ENCODE measurements around the gene MRPL3. TPM values are rescaled to one million over a fixed set of nuclear protein-coding genes. Genes with fewer than 3 reads are reported as not detected.
"Not testable (repeated sequence)": the region's sequence is repeated elsewhere in the genome, so short reads cannot be mapped to it uniquely, and the experiment has no call there.

The MRPL3 gene
- polyA plus RNA-seq, 2 donors, result 61.1 to 79.1 TPM

DNA sequence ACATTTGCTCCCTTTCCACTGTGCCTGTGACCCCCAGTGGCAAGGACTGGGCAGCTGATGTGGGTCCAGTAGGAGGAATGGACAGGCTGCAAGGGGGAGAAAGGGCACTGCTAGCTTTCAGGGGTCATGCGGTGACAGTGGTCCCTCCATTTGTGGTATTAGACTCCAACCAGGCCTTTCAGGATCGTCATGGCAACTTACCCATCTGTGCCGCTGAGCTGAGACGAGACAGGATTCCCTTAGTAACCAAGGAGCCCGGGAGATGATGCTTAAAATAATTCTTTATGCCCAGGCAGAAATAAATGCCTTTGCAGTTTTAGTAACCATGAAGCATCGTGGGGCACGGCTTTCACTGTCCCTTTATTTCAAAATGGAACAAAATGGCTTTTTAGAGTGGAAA lies 15.9 kb upstream of the MRPL3 start:
- H3K4me3 ChIP-seq (ENCODE audit: low read depth in 1 of 2, low read length in 2 of 2), result no peak overlapping the region
- H3K36me3 ChIP-seq (ENCODE audit: control insufficient read depth in 2 of 2, insufficient read depth in 2 of 2, low read length in 1 of 2), result no peaks in the 10 kb centered on the region
- 82 to 84% methylated on average over 7 of the region's 7 CpGs for WGBS, 2 donors
- H3K27me3 ChIP-seq (ENCODE audit: control insufficient read depth in 1 of 2, insufficient read depth in 2 of 2, low read length in 2 of 2), result no peaks in the 10 kb centered on the region
- H3K27ac ChIP-seq (ENCODE audit: low read depth in 2 of 2, low read length in 1 of 2), result no peak overlapping the region
- H3K4me1 ChIP-seq (ENCODE audit: control insufficient read depth in 2 of 2, insufficient read depth in 2 of 2, low read length in 1 of 2), result no peaks in the 10 kb centered on the region
- H3K9me3 ChIP-seq (ENCODE audit: control insufficient read depth in 2 of 2, insufficient read depth in 1 of 2, low read depth in 1 of 2, low read length in 1 of 2), result no peaks in the 10 kb centered on the region

DNA sequence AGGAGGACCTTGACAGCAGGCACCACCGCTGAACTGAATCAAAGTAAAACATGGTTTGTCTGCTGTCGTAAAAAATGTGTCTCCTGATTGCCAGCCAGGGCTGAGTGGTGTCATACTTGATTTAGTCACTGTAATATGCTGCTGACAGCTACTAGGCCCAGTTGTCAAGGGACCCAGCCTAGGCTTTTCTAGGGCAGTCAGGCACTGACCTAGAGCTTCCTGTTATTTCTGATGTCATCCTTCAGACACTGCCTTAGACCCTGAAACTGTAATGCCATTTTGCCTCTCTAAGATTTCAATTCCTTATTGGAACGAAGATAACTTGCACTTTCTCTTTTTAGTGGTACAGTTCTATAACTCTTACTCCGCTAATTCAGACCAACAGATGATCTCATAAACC lies 2.6 kb upstream of the MRPL3 start:
- 77 to 85% methylated on average over 4 of the region's 4 CpGs for WGBS, 2 donors
- H3K27me3 ChIP-seq (ENCODE audit: control insufficient read depth in 1 of 2, insufficient read depth in 2 of 2, low read length in 2 of 2), result no peaks in the 10 kb centered on the region
- no peaks in the 10 kb centered on the region for H3K9me3 ChIP-seq (ENCODE audit: control insufficient read depth in 2 of 2, insufficient read depth in 1 of 2, low read depth in 1 of 2, low read length in 1 of 2)
- no peaks in the 10 kb centered on the region for H3K4me1 ChIP-seq (ENCODE audit: control insufficient read depth in 2 of 2, insufficient read depth in 2 of 2, low read length in 1 of 2)
- peaks cover 0 to under 1% of the 10 kb centered on the region in 2 donors for H3K36me3 ChIP-seq (ENCODE audit: control insufficient read depth in 2 of 2, insufficient read depth in 2 of 2, low read length in 1 of 2)
- H3K4me3 ChIP-seq (ENCODE audit: low read depth in 1 of 2, low read length in 2 of 2), result no peak overlapping the region
- no peak overlapping the region for H3K27ac ChIP-seq (ENCODE audit: low read depth in 2 of 2, low read length in 1 of 2)

GRCh38 chr3:131503320-131503635 lies 507 bp upstream of the MRPL3 start:
- H3K27me3 ChIP-seq (ENCODE audit: control insufficient read depth in 1 of 2, insufficient read depth in 2 of 2, low read length in 2 of 2), result no peaks in the 10 kb centered on the region
- no peak overlapping the region for H3K27ac ChIP-seq (ENCODE audit: low read depth in 2 of 2, low read length in 1 of 2)
- H3K9me3 ChIP-seq (ENCODE audit: control insufficient read depth in 2 of 2, insufficient read depth in 1 of 2, low read depth in 1 of 2, low read length in 1 of 2), result no peaks in the 10 kb centered on the region
- H3K4me3 ChIP-seq (ENCODE audit: low read depth in 1 of 2, low read length in 2 of 2), result peak overlapping the region in 1 of 2 donors; percentile 100
- H3K4me1 ChIP-seq (ENCODE audit: control insufficient read depth in 2 of 2, insufficient read depth in 2 of 2, low read length in 1 of 2), result no peaks in the 10 kb centered on the region
- peaks cover 0 to 2% of the 10 kb centered on the region in 2 donors for H3K36me3 ChIP-seq (ENCODE audit: control insufficient read depth in 2 of 2, insufficient read depth in 2 of 2, low read length in 1 of 2)

- H3K4me1 ChIP-seq (ENCODE audit: control insufficient read depth in 2 of 2, insufficient read depth in 2 of 2, low read length in 1 of 2), result no peaks in the 10 kb centered on the region
- no peaks in the 10 kb centered on the region for H3K27me3 ChIP-seq (ENCODE audit: control insufficient read depth in 1 of 2, insufficient read depth in 2 of 2, low read length in 2 of 2)
- peak overlapping the region; percentile 91 to 100 for H3K4me3 ChIP-seq (ENCODE audit: low read depth in 1 of 2, low read length in 2 of 2)
- WGBS, 2 donors, result 33 to 41% methylated on average over 2 of the region's 2 CpGs
- H3K9me3 ChIP-seq (ENCODE audit: control insufficient read depth in 2 of 2, insufficient read depth in 1 of 2, low read depth in 1 of 2, low read length in 1 of 2), result no peaks in the 10 kb centered on the region
- H3K36me3 ChIP-seq (ENCODE audit: control insufficient read depth in 2 of 2, insufficient read depth in 2 of 2, low read length in 1 of 2), result peaks cover 0 to 2% of the 10 kb centered on the region in 2 donors
- H3K27ac ChIP-seq (ENCODE audit: low read depth in 2 of 2, low read length in 1 of 2), result no peak overlapping the region
These were observed 822 bp downstream of the MRPL3 start for GRCh38 chr3:131501949-131502348.

DNA sequence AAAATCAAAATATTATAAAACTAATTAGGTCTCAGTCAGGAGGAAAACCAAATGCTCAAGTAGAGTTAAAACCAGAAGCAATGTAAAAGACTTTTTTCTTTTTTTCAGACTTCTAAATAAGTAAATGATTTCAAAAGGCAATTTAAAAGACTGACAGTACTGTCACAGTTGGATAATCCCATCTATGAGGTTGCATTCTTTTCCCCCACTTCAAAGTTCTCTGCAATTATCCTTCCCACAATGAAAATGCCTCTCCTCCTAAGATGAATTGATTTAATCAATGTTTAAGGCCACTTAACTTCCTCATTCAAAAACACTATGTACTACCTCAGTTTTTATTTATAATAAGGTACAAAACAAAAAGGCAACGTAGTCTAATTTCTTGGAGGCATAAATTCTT lies 8.1 kb downstream of the MRPL3 start:
- H3K36me3 ChIP-seq (ENCODE audit: control insufficient read depth in 2 of 2, insufficient read depth in 2 of 2, low read length in 1 of 2), result peaks cover 0 to 7% of the 10 kb centered on the region in 2 donors
- WGBS, 2 donors, result 92 to 95% methylated on average over 1 of the region's 1 CpG

GRCh38 chr3:131491775-131492174 lies 11.0 kb downstream of the MRPL3 start:
- 99 to 100% methylated on average over 2 of the region's 2 CpGs for WGBS, 2 donors
- H3K27ac ChIP-seq (ENCODE audit: low read depth in 2 of 2, low read length in 1 of 2), result no peak overlapping the region
- H3K4me3 ChIP-seq (ENCODE audit: low read depth in 1 of 2, low read length in 2 of 2), result no peak overlapping the region
- H3K36me3 ChIP-seq (ENCODE audit: control insufficient read depth in 2 of 2, insufficient read depth in 2 of 2, low read length in 1 of 2), result peaks cover 0 to 6% of the 10 kb centered on the region in 2 donors
- H3K4me1 ChIP-seq (ENCODE audit: control insufficient read depth in 2 of 2, insufficient read depth in 2 of 2, low read length in 1 of 2), result no peaks in the 10 kb centered on the region
- H3K9me3 ChIP-seq (ENCODE audit: control insufficient read depth in 2 of 2, insufficient read depth in 1 of 2, low read depth in 1 of 2, low read length in 1 of 2), result no peaks in the 10 kb centered on the region
- no peaks in the 10 kb centered on the region for H3K27me3 ChIP-seq (ENCODE audit: control insufficient read depth in 1 of 2, insufficient read depth in 2 of 2, low read length in 2 of 2)

More for the DNA sequence above, 8.1 kb downstream of the MRPL3 start:
- no peaks in the 10 kb centered on the region for H3K9me3 ChIP-seq (ENCODE audit: control insufficient read depth in 2 of 2, insufficient read depth in 1 of 2, low read depth in 1 of 2, low read length in 1 of 2)
- no peak overlapping the region for H3K4me3 ChIP-seq (ENCODE audit: low read depth in 1 of 2, low read length in 2 of 2)
- no peaks in the 10 kb centered on the region for H3K4me1 ChIP-seq (ENCODE audit: control insufficient read depth in 2 of 2, insufficient read depth in 2 of 2, low read length in 1 of 2)
- H3K27ac ChIP-seq (ENCODE audit: low read depth in 2 of 2, low read length in 1 of 2), result no peak overlapping the region
- no peaks in the 10 kb centered on the region for H3K27me3 ChIP-seq (ENCODE audit: control insufficient read depth in 1 of 2, insufficient read depth in 2 of 2, low read length in 2 of 2)

- Histone ChIP-seq H3K4me1 (ENCODE audit: control insufficient read depth in 2 of 2, insufficient read depth in 2 of 2, low read length in 1 of 2) (no peaks in the 10 kb centered on the region), H3K27me3 (ENCODE audit: control insufficient read depth in 1 of 2, insufficient read depth in 2 of 2, low read length in 2 of 2) (no peaks in the 10 kb centered on the region), H3K27ac (ENCODE audit: low read depth in 2 of 2, low read length in 1 of 2) (no peak overlapping the region), H3K9me3 (ENCODE audit: control insufficient read depth in 2 of 2, insufficient read depth in 1 of 2, low read depth in 1 of 2, low read length in 1 of 2) (no peaks in the 10 kb centered on the region), H3K36me3 (ENCODE audit: control insufficient read depth in 2 of 2, insufficient read depth in 2 of 2, low read length in 1 of 2) (peaks cover 0 to 5% of the 10 kb centered on the region in 2 donors), H3K4me3 (ENCODE audit: low read depth in 1 of 2, low read length in 2 of 2) (no peak overlapping the region)
- 92 to 93% methylated on average over 2 of the region's 2 CpGs for WGBS, 2 donors
These were observed 11.7 kb downstream of the MRPL3 start for GRCh38 chr3:131491084-131491483.

- H3K27me3 ChIP-seq (ENCODE audit: control insufficient read depth in 1 of 2, insufficient read depth in 2 of 2, low read length in 2 of 2); H3K27ac ChIP-seq (ENCODE audit: low read depth in 2 of 2, low read length in 1 of 2); H3K4me3 ChIP-seq (ENCODE audit: low read depth in 1 of 2, low read length in 2 of 2); H3K4me1 ChIP-seq (ENCODE audit: control insufficient read depth in 2 of 2, insufficient read depth in 2 of 2, low read length in 1 of 2); H3K9me3 ChIP-seq (ENCODE audit: control insufficient read depth in 2 of 2, insufficient read depth in 1 of 2, low read depth in 1 of 2, low read length in 1 of 2); H3K36me3 ChIP-seq (ENCODE audit: control insufficient read depth in 2 of 2, insufficient read depth in 2 of 2, low read length in 1 of 2): not testable (repeated sequence)
- WGBS, 2 donors, result 86 to 91% methylated on average over 3 of the region's 3 CpGs
These were observed 16.2 kb downstream of the MRPL3 start for GRCh38 chr3:131486545-131486944.

DNA sequence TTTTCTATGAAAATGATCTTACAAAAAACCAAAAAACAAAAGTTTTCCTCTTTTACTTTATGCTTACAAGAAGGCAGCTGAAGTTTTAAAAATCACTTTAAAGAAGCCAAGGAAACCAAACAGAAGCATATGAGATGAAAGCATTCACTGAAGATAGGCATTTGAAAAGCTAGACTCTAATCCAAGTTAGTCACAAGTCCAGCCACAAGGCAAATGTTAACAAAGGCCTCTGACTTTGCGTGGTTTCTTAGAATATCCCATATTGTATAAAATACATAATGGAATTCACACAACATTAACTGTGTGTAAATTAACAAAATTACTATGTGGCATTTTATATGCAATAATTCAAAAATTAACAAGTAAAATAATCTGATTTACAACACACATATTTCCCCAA lies 17.7 kb downstream of the MRPL3 start:
- H3K9me3 ChIP-seq (ENCODE audit: control insufficient read depth in 2 of 2, insufficient read depth in 1 of 2, low read depth in 1 of 2, low read length in 1 of 2), result no peaks in the 10 kb centered on the region
- no peaks in the 10 kb centered on the region for H3K27me3 ChIP-seq (ENCODE audit: control insufficient read depth in 1 of 2, insufficient read depth in 2 of 2, low read length in 2 of 2)
- WGBS, 2 donors, result 91 to 92% methylated on average over 1 of the region's 1 CpG
- no peaks in the 10 kb centered on the region for H3K4me1 ChIP-seq (ENCODE audit: control insufficient read depth in 2 of 2, insufficient read depth in 2 of 2, low read length in 1 of 2)
- H3K27ac ChIP-seq (ENCODE audit: low read depth in 2 of 2, low read length in 1 of 2), result no peak overlapping the region
- no peak overlapping the region for H3K4me3 ChIP-seq (ENCODE audit: low read depth in 1 of 2, low read length in 2 of 2)
- H3K36me3 ChIP-seq (ENCODE audit: control insufficient read depth in 2 of 2, insufficient read depth in 2 of 2, low read length in 1 of 2), result peaks cover under 1 to 2% of the 10 kb centered on the region in 2 donors

- Histone ChIP-seq H3K4me1 (ENCODE audit: control insufficient read depth in 2 of 2, insufficient read depth in 2 of 2, low read length in 1 of 2) (no peaks in the 10 kb centered on the region), H3K4me3 (ENCODE audit: low read depth in 1 of 2, low read length in 2 of 2) (no peak overlapping the region), H3K9me3 (ENCODE audit: control insufficient read depth in 2 of 2, insufficient read depth in 1 of 2, low read depth in 1 of 2, low read length in 1 of 2) (no peaks in the 10 kb centered on the region), H3K36me3 (ENCODE audit: control insufficient read depth in 2 of 2, insufficient read depth in 2 of 2, low read length in 1 of 2) (peaks cover 2% of the 10 kb centered on the region in 2 donors), H3K27ac (ENCODE audit: low read depth in 2 of 2, low read length in 1 of 2) (no peak overlapping the region), H3K27me3 (ENCODE audit: control insufficient read depth in 1 of 2, insufficient read depth in 2 of 2, low read length in 2 of 2) (no peaks in the 10 kb centered on the region)
- 89 to 91% methylated on average over 4 of the region's 4 CpGs for WGBS, 2 donors
These were observed 18.2 kb downstream of the MRPL3 start for GRCh38 chr3:131484496-131485111.

All from esophagus (tissue), 2 donors.